ENCODE results near the gene TMEM125. TPM values are rescaled to one million over a fixed set of nuclear protein-coding genes. Genes with fewer than 3 reads are reported as not detected.

Gene TMEM125
- total RNA-seq, 1 donor from 2014 or later, result 41.1 TPM

DNA sequence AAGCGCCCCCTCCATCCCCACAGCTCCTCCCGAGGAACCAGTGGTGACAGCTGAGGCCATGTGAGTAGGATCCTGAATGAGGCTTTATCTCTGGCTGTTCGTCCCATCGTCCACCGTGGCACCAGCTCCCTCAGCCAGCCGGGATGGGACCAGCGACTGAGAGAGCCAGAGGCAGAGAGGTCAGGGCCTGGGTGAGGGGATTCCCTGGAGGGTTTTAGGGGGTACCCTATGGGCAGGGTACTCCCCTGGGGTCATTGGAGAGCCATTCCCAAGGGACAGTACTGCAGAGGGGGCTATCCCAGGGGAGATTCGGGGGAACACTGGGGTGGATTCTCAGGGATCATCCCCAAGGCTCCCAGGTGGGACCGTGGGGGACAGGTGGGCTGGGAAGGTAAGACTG lies 2.4 kb downstream of the TMEM125 start:
- peaks cover 8% of the 10 kb centered on the region for H3K36me3 Mint-ChIP-seq (ENCODE audit: insufficient read depth)
- no peaks in the 10 kb centered on the region for H3K27me3 Mint-ChIP-seq
- DNase-seq (ENCODE audit: low spot score, unreplicated experiment), result no peak
- no peak overlapping the region for H3K4me3 Mint-ChIP-seq (ENCODE audit: low read depth)
- H3K27ac Mint-ChIP-seq, result no peak overlapping the region
- TF ChIP-seq, protein P1, sequence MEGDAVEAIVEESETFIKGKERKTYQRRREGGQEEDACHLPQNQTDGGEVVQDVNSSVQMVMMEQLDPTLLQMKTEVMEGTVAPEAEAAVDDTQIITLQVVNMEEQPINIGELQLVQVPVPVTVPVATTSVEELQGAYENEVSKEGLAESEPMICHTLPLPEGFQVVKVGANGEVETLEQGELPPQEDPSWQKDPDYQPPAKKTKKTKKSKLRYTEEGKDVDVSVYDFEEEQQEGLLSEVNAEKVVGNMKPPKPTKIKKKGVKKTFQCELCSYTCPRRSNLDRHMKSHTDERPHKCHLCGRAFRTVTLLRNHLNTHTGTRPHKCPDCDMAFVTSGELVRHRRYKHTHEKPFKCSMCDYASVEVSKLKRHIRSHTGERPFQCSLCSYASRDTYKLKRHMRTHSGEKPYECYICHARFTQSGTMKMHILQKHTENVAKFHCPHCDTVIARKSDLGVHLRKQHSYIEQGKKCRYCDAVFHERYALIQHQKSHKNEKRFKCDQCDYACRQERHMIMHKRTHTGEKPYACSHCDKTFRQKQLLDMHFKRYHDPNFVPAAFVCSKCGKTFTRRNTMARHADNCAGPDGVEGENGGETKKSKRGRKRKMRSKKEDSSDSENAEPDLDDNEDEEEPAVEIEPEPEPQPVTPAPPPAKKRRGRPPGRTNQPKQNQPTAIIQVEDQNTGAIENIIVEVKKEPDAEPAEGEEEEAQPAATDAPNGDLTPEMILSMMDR (IDR thresholded peaks at IDR 0.05; ENCODE audit: unreplicated experiment), result no peak
- H3K4me1 Mint-ChIP-seq (ENCODE audit: low read depth), result peaks cover 58% of the 10 kb centered on the region
- no peaks in the 10 kb centered on the region for H3K9me3 Mint-ChIP-seq (ENCODE audit: low read depth)

DNA sequence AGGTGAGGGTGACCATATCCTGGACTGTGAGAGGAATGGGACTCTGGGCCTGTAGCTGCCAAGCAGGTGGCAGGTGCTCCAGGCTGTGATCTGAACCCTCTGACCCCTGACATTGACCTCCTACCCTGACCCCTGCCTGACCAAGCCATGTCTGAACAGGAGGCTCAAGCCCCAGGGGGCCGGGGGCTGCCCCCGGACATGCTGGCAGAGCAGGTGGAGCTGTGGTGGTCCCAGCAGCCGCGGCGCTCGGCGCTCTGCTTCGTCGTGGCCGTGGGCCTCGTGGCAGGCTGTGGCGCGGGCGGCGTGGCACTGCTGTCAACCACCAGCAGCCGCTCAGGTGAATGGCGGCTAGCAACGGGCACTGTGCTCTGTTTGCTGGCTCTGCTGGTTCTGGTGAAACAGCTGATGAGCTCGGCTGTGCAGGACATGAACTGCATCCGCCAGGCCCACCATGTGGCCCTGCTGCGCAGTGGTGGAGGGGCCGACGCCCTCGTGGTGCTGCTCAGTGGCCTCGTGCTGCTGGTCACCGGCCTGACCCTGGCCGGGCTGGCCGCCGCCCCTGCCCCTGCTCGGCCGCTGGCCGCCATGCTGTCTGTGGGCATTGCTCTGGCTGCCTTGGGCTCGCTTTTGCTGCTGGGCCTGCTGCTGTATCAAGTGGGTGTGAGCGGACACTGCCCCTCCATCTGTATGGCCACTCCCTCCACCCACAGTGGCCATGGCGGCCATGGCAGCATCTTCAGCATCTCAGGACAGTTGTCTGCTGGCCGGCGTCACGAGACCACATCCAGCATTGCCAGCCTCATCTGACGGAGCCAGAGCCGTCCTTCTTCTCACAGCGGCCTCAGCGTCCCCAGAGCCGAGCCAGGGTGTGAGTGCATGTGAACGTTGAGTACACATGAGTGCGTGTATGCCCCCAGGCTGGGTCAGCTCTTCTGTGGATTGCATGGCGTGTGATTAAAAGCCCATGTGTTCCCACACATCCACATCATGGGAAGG lies 3.1 kb downstream of the TMEM125 start:
- no peak overlapping the region for H3K4me3 Mint-ChIP-seq (ENCODE audit: low read depth)
- no peak for DNase-seq (ENCODE audit: low spot score, unreplicated experiment)
- no peak overlapping the region for H3K27ac Mint-ChIP-seq
- peaks cover 61% of the 10 kb centered on the region for H3K4me1 Mint-ChIP-seq (ENCODE audit: low read depth)
- H3K27me3 Mint-ChIP-seq, result no peaks in the 10 kb centered on the region
- no peaks in the 10 kb centered on the region for H3K9me3 Mint-ChIP-seq (ENCODE audit: low read depth)
- peaks cover 8% of the 10 kb centered on the region for H3K36me3 Mint-ChIP-seq (ENCODE audit: insufficient read depth)
- TF ChIP-seq, protein P1 (IDR thresholded peaks at IDR 0.05; ENCODE audit: unreplicated experiment), result no peak

DNA sequence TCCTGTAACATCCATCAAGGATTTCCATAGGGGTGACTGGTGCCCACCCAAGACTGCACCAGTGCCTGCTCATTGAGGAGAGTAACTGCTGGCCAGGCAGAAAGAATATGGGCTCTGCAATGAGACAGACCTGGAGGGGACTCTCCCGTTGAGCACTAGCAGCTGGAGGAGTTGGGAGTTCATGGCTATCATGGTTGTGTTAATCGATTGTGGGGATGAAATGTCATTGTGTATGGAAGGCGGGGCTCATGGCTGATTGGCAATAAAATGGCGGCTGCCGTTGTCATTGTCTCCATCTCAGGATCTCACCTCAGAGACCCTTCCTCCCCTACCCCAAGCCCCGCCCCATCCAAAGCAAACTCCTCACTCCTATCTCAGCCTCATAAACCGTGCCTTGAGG lies 3.9 kb downstream of the TMEM125 start:
- Mint-ChIP-seq H3K9me3 (ENCODE audit: low read depth) (no peaks in the 10 kb centered on the region), H3K27ac (no peak overlapping the region), H3K4me1 (ENCODE audit: low read depth) (peaks cover 58% of the 10 kb centered on the region), H3K36me3 (ENCODE audit: insufficient read depth) (peaks cover 9% of the 10 kb centered on the region), H3K4me3 (ENCODE audit: low read depth) (no peak overlapping the region), H3K27me3 (no peaks in the 10 kb centered on the region)
- DNase-seq (ENCODE audit: low spot score, unreplicated experiment), result no peak
- TF ChIP-seq, protein P1 (IDR thresholded peaks at IDR 0.05; ENCODE audit: unreplicated experiment), result no peak

DNA sequence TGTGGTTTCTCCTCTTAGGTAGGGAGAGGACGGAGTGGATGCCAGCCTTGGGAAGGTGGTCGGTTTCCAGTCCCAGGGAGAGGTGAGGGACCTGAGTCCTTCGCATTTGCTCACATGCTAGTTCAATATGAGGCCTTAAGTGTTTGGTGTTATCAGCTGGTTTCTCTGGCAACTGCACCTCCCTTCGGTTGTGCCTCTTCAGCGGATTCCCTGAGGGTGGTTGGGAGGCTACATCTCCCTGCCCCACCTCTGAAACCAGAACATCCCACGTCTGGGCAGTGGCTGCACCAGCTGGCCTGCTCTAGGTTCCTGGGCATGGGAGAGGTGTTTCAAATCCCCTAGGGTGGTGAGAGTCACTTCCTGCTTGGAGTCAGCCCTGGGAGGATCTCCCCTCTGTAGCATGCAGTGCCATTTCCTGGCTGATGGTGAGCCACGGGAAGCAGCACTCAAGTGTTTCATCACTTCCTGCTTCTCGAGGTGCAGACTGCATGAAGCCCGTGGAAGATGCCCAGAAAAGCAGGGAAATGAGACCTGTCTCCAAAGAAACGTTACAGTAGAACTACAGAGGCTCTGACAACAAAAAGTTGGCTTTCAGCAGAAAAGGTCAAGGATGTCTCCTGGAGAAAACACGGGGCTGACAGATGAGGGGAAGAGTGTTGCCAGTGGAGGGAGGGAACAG lies 4.5 kb downstream of the TMEM125 start:
- H3K4me1 Mint-ChIP-seq (ENCODE audit: low read depth), result peaks cover 54% of the 10 kb centered on the region
- H3K27ac Mint-ChIP-seq, result no peak overlapping the region
- no peak for DNase-seq (ENCODE audit: low spot score, unreplicated experiment)
- H3K4me3 Mint-ChIP-seq (ENCODE audit: low read depth), result no peak overlapping the region
- H3K36me3 Mint-ChIP-seq (ENCODE audit: insufficient read depth), result peaks cover 9% of the 10 kb centered on the region
- H3K9me3 Mint-ChIP-seq (ENCODE audit: low read depth), result no peaks in the 10 kb centered on the region
- TF ChIP-seq, protein P1 (IDR thresholded peaks at IDR 0.05; ENCODE audit: unreplicated experiment), result no peak
- H3K27me3 Mint-ChIP-seq, result no peaks in the 10 kb centered on the region

DNA sequence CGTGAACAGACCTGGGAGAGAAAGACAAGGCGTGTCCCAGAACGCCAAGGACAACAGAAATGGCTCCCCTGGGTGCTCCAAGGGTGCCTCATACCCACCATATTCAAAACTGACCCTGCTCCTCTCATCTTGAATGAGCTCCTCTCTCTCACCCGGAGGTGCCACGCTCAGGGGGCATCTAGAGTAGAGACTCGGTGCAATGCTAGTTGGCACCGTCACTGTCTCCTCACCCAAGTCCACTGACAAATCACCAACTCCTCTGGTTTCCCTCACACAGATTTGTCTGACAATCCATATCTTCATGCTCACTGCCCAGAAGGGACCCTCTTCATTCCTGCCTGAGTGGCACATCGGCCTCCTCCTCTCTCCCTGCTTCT lies 5.0 kb downstream of the TMEM125 start:
- Mint-ChIP-seq H3K4me3 (ENCODE audit: low read depth) (no peak overlapping the region), H3K27me3 (no peaks in the 10 kb centered on the region), H3K9me3 (ENCODE audit: low read depth) (no peaks in the 10 kb centered on the region), H3K36me3 (ENCODE audit: insufficient read depth) (peaks cover 10% of the 10 kb centered on the region), H3K4me1 (ENCODE audit: low read depth) (peaks cover 50% of the 10 kb centered on the region), H3K27ac (no peak overlapping the region)
- TF ChIP-seq, protein P1 (IDR thresholded peaks at IDR 0.05; ENCODE audit: unreplicated experiment), result no peak
- DNase-seq (ENCODE audit: low spot score, unreplicated experiment), result no peak
